Measurements from ENCODE around the gene PAX2. TPM values are rescaled to one million over a fixed set of nuclear protein-coding genes. Genes with fewer than 3 reads are reported as not detected.

The PAX2 gene
- 0.06 and 0.34 TPM in 2 replicates for total RNA-seq (ENCODE audit: low replicate concordance)

- Histone ChIP-seq H3K27me3 (peaks cover 100% of the 10 kb centered on the region), H2AFZ (replicated peaks) (peak within 1 kb of the TSS; percentile 18), H3K4me3 (peak within 1 kb of the TSS; percentile 51), H3K4me2 (peak within 1 kb of the TSS; percentile 88), H4K20me1 (ENCODE audit: low read depth) (peaks cover 96% of the 10 kb centered on the region), H3K9ac (no peak within 1 kb of the TSS), H3K27ac (no peak within 1 kb of the TSS), H3K4me1 (peaks cover 73% of the 10 kb centered on the region), H3K79me2 (ENCODE audit: low read depth) (no peaks in the 10 kb centered on the region), H3K9me3 (ENCODE audit: low read depth) (no peaks in the 10 kb centered on the region), H3K36me3 (no peaks in the 10 kb centered on the region), H3F3A (ENCODE audit: low read depth) (peaks cover 57% of the 10 kb centered on the region)
- peaks cover 64% of the 10 kb centered on the region for H3K4me1 Mint-ChIP-seq
- TF ChIP-seq, protein P1, sequence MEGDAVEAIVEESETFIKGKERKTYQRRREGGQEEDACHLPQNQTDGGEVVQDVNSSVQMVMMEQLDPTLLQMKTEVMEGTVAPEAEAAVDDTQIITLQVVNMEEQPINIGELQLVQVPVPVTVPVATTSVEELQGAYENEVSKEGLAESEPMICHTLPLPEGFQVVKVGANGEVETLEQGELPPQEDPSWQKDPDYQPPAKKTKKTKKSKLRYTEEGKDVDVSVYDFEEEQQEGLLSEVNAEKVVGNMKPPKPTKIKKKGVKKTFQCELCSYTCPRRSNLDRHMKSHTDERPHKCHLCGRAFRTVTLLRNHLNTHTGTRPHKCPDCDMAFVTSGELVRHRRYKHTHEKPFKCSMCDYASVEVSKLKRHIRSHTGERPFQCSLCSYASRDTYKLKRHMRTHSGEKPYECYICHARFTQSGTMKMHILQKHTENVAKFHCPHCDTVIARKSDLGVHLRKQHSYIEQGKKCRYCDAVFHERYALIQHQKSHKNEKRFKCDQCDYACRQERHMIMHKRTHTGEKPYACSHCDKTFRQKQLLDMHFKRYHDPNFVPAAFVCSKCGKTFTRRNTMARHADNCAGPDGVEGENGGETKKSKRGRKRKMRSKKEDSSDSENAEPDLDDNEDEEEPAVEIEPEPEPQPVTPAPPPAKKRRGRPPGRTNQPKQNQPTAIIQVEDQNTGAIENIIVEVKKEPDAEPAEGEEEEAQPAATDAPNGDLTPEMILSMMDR (IDR thresholded peaks at IDR 0.05), result no peak
- TF ChIP-seq EZH2 (IDR thresholded peaks at IDR 0.05) (no peak), EZH2phosphoT487 (IDR thresholded peaks at IDR 0.05) (no peak)
- no peak within 1 kb of the TSS for H3K27ac Mint-ChIP-seq
- H3K4me3 Mint-ChIP-seq, result peak within 1 kb of the TSS; percentile 80
- no peaks in the 10 kb centered on the region for H3K36me3 Mint-ChIP-seq
- peak; percentile 90 for DNase-seq (ENCODE audit: low spot score)
- H3K9me3 Mint-ChIP-seq, result no peaks in the 10 kb centered on the region
- H3K27me3 Mint-ChIP-seq (ENCODE audit: insufficient read depth, low read depth), result peaks cover 90% of the 10 kb centered on the region
Measured at GRCh38 chr10:100744987-100745881, at the start of gene PAX2. PAX2 (plus strand) TSS chr10:100745582; CDS start chr10:100746261, 679 bp downstream.

DNA sequence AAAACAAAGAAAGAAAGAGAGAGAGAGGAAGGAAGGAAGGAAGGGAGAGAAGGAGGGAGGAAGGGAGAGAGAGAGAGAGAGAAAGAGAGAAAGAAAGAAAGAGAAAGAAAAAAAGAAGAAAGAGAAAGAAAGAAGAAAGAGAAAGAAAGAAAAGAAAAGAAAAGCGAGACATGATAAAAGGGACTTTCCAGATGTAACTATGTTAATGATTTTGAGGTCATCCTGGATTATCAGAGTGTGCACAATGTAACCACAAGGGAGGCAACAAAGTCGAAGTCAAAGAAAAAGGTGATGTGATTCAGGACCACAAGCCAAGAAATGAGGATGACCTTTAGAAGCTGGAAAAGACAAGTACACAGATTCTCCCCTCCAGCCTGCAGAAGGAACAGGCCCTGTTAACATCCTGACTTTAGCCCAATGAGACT lies 48.9 kb upstream of the PAX2 start:
- H3K9ac ChIP-seq, result no peak overlapping the region
- DNase-seq (ENCODE audit: low spot score), result no peak
- H3K79me2 ChIP-seq (ENCODE audit: low read depth), result no peaks in the 10 kb centered on the region
- no peaks in the 10 kb centered on the region for H3K36me3 ChIP-seq
- H4K20me1 ChIP-seq (ENCODE audit: low read depth), result no peaks in the 10 kb centered on the region
- Mint-ChIP-seq H3K9me3 (no peaks in the 10 kb centered on the region), H3K36me3 (no peaks in the 10 kb centered on the region), H3K27ac (no peak overlapping the region), H3K4me3 (no peak overlapping the region), H3K4me1 (no peaks in the 10 kb centered on the region), H3K27me3 (ENCODE audit: insufficient read depth, low read depth) (peaks cover 12% of the 10 kb centered on the region)
- H3K4me2 ChIP-seq, result no peak overlapping the region
- no peak overlapping the region for H2AFZ ChIP-seq (replicated peaks)
- H3K27ac ChIP-seq, result no peak overlapping the region
- H3K27me3 ChIP-seq, result peaks cover 99% of the 10 kb centered on the region
- TF ChIP-seq EZH2 (IDR thresholded peaks at IDR 0.05) (no peak), EZH2phosphoT487 (IDR thresholded peaks at IDR 0.05) (no peak)
- TF ChIP-seq, protein P1 (IDR thresholded peaks at IDR 0.05), result no peak
- H3K4me1 ChIP-seq, result no peaks in the 10 kb centered on the region
- no peak overlapping the region for H3K4me3 ChIP-seq
- no peaks in the 10 kb centered on the region for H3K9me3 ChIP-seq (ENCODE audit: low read depth)
- H3F3A ChIP-seq (ENCODE audit: low read depth), result no peaks in the 10 kb centered on the region

GRCh38 chr10:100697070-100697469 lies 48.3 kb upstream of the PAX2 start:
- Mint-ChIP-seq H3K9me3 (no peaks in the 10 kb centered on the region), H3K36me3 (no peaks in the 10 kb centered on the region), H3K4me1 (no peaks in the 10 kb centered on the region), H3K27me3 (ENCODE audit: insufficient read depth, low read depth) (peaks cover 12% of the 10 kb centered on the region), H3K27ac (no peak overlapping the region), H3K4me3 (no peak overlapping the region)
- H3K9me3 ChIP-seq (ENCODE audit: low read depth), result no peaks in the 10 kb centered on the region
- no peak overlapping the region for H3K9ac ChIP-seq
- H2AFZ ChIP-seq (replicated peaks), result no peak overlapping the region
- no peaks in the 10 kb centered on the region for H3K79me2 ChIP-seq (ENCODE audit: low read depth)
- H3F3A ChIP-seq (ENCODE audit: low read depth), result no peaks in the 10 kb centered on the region
- H3K4me3 ChIP-seq, result no peak overlapping the region
- TF ChIP-seq EZH2 (IDR thresholded peaks at IDR 0.05), result no peak
- TF ChIP-seq EZH2phosphoT487 (IDR thresholded peaks at IDR 0.05), result no peak
- TF ChIP-seq, protein P1 (IDR thresholded peaks at IDR 0.05), result no peak
- no peaks in the 10 kb centered on the region for H3K36me3 ChIP-seq
- H4K20me1 ChIP-seq (ENCODE audit: low read depth), result no peaks in the 10 kb centered on the region
- no peak for DNase-seq (ENCODE audit: low spot score)
- no peak overlapping the region for H3K27ac ChIP-seq
- H3K4me1 ChIP-seq, result no peaks in the 10 kb centered on the region
- no peak overlapping the region for H3K4me2 ChIP-seq
- H3K27me3 ChIP-seq, result peaks cover 93% of the 10 kb centered on the region
